ENCODE data around the gene ZBED2. TPM values are rescaled to one million over a fixed set of nuclear protein-coding genes. Genes with fewer than 3 reads are reported as not detected.

The ZBED2 gene
- total and polyA plus RNA-seq, 2 of the 8 experiments (the other 6 are each of a cell fraction or from before 2014, with no cell fraction given) = not detected

GRCh38 chr3:111609700-111610099 is 14.6 kb upstream of the ZBED2 start:
- DNase-seq (ENCODE audit: low read depth in 1 of 2, low spot score in 2 of 2) (no peak), FAIRE-seq (no peak)
- ChIA-PET CTCF (ENCODE audit: partially characterized antibody) (no interaction called here), POLR2A (ENCODE audit: partially characterized antibody) (no interaction called here)
- no peak overlapping the region for H3K9ac ChIP-seq (replicated peaks in 1 of 4; ENCODE audit: extremely low read depth in 1 of 4, low read depth in 3 of 4, low read length in 3 of 4)
- no peaks in the 10 kb centered on the region for H3K36me3 ChIP-seq (ENCODE audit: control insufficient read depth in 2 of 4, insufficient read depth in 4 of 4, low read length in 3 of 4)
- no peak overlapping the region for H2BK15ac ChIP-seq (ENCODE audit: low read length)
- no peaks in the 10 kb centered on the region for H3K4me1 ChIP-seq (replicated peaks in 1 of 4; ENCODE audit: control insufficient read depth in 3 of 4, insufficient read depth in 4 of 4, low read length in 3 of 4)
- H3K79me2 ChIP-seq (ENCODE audit: control insufficient read depth in 1 of 2, insufficient read depth in 2 of 2, low read length in 2 of 2) = no peaks in the 10 kb centered on the region
- H3K23me2 ChIP-seq (ENCODE audit: low read depth, low read length) = no peaks in the 10 kb centered on the region
- no peak overlapping the region for H2AK5ac ChIP-seq (ENCODE audit: low read depth, low read length)
- H4K5ac ChIP-seq (ENCODE audit: insufficient read length, low read depth, low read length) = no peak overlapping the region
- H3K14ac ChIP-seq (ENCODE audit: insufficient read length) = no peak overlapping the region
- no peaks in the 10 kb centered on the region for H3K9me3 ChIP-seq (ENCODE audit: insufficient read depth in 2 of 2, low read depth in 1 of 2, low read length in 1 of 2)
- no peak overlapping the region for H2AFZ ChIP-seq (ENCODE audit: low read length)
- no peaks in the 10 kb centered on the region for H4K20me1 ChIP-seq (replicated peaks in 1 of 2; ENCODE audit: control insufficient read depth in 1 of 2, insufficient read depth in 2 of 2, low read length in 2 of 2)
- H2BK12ac ChIP-seq (ENCODE audit: low read depth, low read length) = no peak overlapping the region
- no peak overlapping the region for H3K4me2 ChIP-seq (ENCODE audit: insufficient read depth in 1 of 2, low read depth in 2 of 2, low read length in 2 of 2)
- no peak overlapping the region for H3K56ac ChIP-seq (replicated peaks; ENCODE audit: insufficient read length, low read depth, low read length)
- H3K27ac ChIP-seq (ENCODE audit: low read depth, low read length) = no peak overlapping the region
- H3K18ac ChIP-seq (ENCODE audit: extremely low read depth, low read length) = no peak overlapping the region
- no peaks in the 10 kb centered on the region for H3K79me1 ChIP-seq (ENCODE audit: low read depth, low read length)
- no peak overlapping the region for H2BK120ac ChIP-seq (replicated peaks; ENCODE audit: low read depth, low read length)
- no peak overlapping the region for H4K91ac ChIP-seq (replicated peaks; ENCODE audit: insufficient read length, low read length)
- H3K4me3 ChIP-seq (ENCODE audit: extremely low read depth in 1 of 4, insufficient read depth in 2 of 4, low read depth in 3 of 4, low read length in 4 of 4) = no peak overlapping the region
- H3K23ac ChIP-seq (ENCODE audit: insufficient read length) = no peak overlapping the region
- WGBS, 2 experiments (ENCODE audit: extremely low coverage in 1 of 2, insufficient coverage in 1 of 2, insufficient read length in 1 of 2, insufficient replicate concordance in 2 of 2, low coverage in 1 of 2, low lambda C conversion rate in 2 of 2, missing lambda C conversion rate in 1 of 2) = 97% methylated on average over 2 of the region's 2 CpGs; no CpG with 5 or more reads in 1 of the 2 experiments
- H3K4ac ChIP-seq (replicated peaks; ENCODE audit: insufficient read length, low read depth, low read length) = no peak overlapping the region
- H4K8ac ChIP-seq (ENCODE audit: extremely low read depth, insufficient read depth, low read length) = no peak overlapping the region
- TF ChIP-seq, protein P1, sequence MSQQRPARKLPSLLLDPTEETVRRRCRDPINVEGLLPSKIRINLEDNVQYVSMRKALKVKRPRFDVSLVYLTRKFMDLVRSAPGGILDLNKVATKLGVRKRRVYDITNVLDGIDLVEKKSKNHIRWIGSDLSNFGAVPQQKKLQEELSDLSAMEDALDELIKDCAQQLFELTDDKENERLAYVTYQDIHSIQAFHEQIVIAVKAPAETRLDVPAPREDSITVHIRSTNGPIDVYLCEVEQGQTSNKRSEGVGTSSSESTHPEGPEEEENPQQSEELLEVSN (IDR thresholded peaks at IDR 0.05) = no peak
- TF ChIP-seq GTF2F1 (IDR thresholded peaks at IDR 0.05; ENCODE audit: borderline replicate concordance, low read depth, low read length) = no peak
- no peak for TF ChIP-seq SP4 (IDR thresholded peaks at IDR 0.05; ENCODE audit: low read length)
- TF ChIP-seq ATF3 (IDR thresholded peaks at IDR 0.05; ENCODE audit: insufficient read depth, low read depth, low read length) = no peak
- no peak overlapping the region for H2BK5ac ChIP-seq (ENCODE audit: low read depth, low read length)
- H2BK20ac ChIP-seq (ENCODE audit: low read length) = no peak overlapping the region
- H3K27me3 ChIP-seq (replicated peaks in 1 of 4; ENCODE audit: control insufficient read depth in 3 of 4, extremely low read depth in 1 of 4, insufficient read depth in 3 of 4, low read length in 3 of 4) = no peaks in the 10 kb centered on the region

Measured in H1 (cell line).